Lower lobe of right lung (tissue), 2 donors: Measurements from ENCODE around the gene PHLPP1. TPM values are rescaled to one million over a fixed set of nuclear protein-coding genes. Genes with fewer than 3 reads are reported as not detected.

ENCODE experiments used
- ATAC-seq, 2 donors: fragments of 200-7000 bp; cut with Tn5 transposase; one replicate each; pipeline ENCODE4 v1.9.1; 2020 to 2022; ENCODE audit warnings: mild to moderate bottlenecking in 2 of 2, moderate library complexity in 2 of 2
- DNase-seq: peaks from one replicate; pipeline ENCODE4 v3.0.0-alpha.2; 2020
- H3K27ac ChIP-seq: fragments of 200-600 bp; one replicate; pipeline ENCODE4 v1.8.0; 2022
- H3K27me3 ChIP-seq: fragments of 200-600 bp; one replicate; pipeline ENCODE4 v1.8.0; 2022; ENCODE audit warnings: low read depth
- H3K36me3 ChIP-seq: fragments of 200-600 bp; one replicate; pipeline ENCODE4 v1.8.0; 2022; ENCODE audit warnings: mild to moderate bottlenecking
- H3K4me1 ChIP-seq: fragments of 200-600 bp; one replicate; pipeline ENCODE4 v1.8.0; 2022
- H3K4me3 ChIP-seq: fragments of 200-600 bp; one replicate; pipeline ENCODE4 v1.8.0; 2022; ENCODE audit warnings: mild to moderate bottlenecking
- H3K9me3 ChIP-seq: fragments of 200-600 bp; one replicate; pipeline ENCODE4 v1.8.0; 2022
- intact Hi-C: fragments of 100-400 bp; cut with DNase I; formaldehyde crosslinking; loops from one replicate; pipeline ENCODE4 v1.11.0; 2022
- total RNA-seq: library from RNA; stranded (reverse); fragmentation: NEBNext Ultra II Directional; extraction: Animal tissue kit (Norgen Biotek cat#: 25700); gene quantifications from one replicate; pipeline ENCODE4 v1.2.1, GENCODE V29; 2021
- TF ChIP-seq, protein P1 (sequence below): fragments of 200-600 bp; IDR thresholded peaks from one replicate; pipeline ENCODE4 v1.8.0; 2022; ENCODE audit warnings: antibody characterized with exemption, mild to moderate bottlenecking
- donor health status: DM: no; HTN: yes; CAD: no; lungs with severe emphysema.

PHLPP1 gene
- total RNA-seq, 1 donor from 2014 or later, result 12.6 TPM

DNA sequence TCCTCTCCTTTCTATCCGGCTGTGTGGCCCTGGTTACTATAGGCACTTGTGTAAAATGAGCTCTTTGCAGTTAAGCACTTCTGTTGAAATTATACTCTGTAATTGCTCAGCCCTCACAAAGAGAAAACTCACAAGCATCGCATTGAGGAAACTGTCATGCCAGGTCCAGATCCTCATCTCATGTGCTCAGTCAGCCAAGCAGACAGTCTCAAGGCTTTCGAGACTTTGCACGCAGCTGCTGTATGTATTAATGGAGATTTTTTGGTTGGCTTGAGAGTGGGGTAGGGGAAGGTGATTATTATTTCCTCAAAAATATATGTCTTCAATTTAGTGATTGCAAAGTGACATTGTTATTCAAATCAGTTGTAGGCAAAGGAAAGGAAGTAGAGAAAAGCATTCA is 33.0 kb upstream of the PHLPP1 start:
- Histone ChIP-seq H3K9me3 (no peaks in the 10 kb centered on the region), H3K4me1 (no peaks in the 10 kb centered on the region), H3K36me3 (no peaks in the 10 kb centered on the region), H3K27ac (no peak overlapping the region), H3K4me3 (no peak overlapping the region), H3K27me3 (no peaks in the 10 kb centered on the region)
- intact Hi-C loops, result no loop called here
- no peak for DNase-seq
- TF ChIP-seq, protein P1, sequence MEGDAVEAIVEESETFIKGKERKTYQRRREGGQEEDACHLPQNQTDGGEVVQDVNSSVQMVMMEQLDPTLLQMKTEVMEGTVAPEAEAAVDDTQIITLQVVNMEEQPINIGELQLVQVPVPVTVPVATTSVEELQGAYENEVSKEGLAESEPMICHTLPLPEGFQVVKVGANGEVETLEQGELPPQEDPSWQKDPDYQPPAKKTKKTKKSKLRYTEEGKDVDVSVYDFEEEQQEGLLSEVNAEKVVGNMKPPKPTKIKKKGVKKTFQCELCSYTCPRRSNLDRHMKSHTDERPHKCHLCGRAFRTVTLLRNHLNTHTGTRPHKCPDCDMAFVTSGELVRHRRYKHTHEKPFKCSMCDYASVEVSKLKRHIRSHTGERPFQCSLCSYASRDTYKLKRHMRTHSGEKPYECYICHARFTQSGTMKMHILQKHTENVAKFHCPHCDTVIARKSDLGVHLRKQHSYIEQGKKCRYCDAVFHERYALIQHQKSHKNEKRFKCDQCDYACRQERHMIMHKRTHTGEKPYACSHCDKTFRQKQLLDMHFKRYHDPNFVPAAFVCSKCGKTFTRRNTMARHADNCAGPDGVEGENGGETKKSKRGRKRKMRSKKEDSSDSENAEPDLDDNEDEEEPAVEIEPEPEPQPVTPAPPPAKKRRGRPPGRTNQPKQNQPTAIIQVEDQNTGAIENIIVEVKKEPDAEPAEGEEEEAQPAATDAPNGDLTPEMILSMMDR, result no peak
- no peak for ATAC-seq

DNA sequence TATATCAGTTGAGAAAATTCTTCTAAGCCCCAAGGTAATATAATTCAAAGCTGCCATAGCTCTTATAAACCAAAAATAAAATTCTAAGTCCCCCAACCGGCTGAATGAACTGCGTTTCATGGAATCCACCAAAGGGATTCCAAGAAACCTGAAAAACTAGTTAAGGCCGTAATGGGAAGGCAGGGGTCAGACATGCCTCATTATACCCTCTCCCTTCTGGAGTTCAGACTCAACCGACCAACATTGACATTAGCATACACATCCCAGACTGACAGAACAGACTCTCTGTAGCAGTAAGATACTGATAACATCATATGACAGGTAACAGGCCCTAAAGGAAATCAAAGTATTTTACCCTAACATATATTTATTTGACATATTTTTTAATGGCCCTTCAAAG is 31.4 kb upstream of the PHLPP1 start:
- no peak overlapping the region for H3K4me3 ChIP-seq
- no peaks in the 10 kb centered on the region for H3K27me3 ChIP-seq
- intact Hi-C loops, result no loop called here
- no peaks in the 10 kb centered on the region for H3K36me3 ChIP-seq
- DNase-seq, result no peak
- TF ChIP-seq, protein P1, result no peak
- peaks cover 3% of the 10 kb centered on the region for H3K9me3 ChIP-seq
- H3K27ac ChIP-seq, result no peak overlapping the region
- no peak for ATAC-seq
- H3K4me1 ChIP-seq, result no peaks in the 10 kb centered on the region

DNA sequence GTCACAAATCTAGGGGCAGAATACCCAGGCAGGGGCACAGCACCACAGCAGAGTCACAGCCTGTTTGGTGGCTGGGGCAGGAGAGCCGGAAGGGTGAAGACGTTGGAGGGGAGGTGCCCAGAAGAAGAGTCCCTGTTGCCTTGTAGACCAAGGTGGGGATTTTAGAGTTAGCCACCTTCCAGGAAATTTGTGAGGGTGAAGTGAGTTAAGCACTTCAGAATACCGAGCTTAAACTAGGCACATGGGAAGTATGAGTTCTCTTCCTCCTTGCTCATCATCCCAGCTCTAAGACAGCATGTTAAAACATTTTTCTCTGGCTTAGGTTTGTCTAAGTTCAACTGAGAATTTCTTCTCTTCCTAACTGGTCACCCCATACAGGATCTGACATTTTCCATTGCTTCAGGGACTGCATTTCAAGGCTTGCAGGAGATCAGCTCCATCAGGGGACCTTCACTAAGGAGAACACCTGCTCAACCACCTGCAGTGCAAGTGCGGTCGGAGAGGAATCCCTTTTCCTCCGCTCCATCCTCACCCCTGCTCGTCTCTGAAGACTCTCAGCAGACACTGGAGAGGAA is 26.5 kb upstream of the PHLPP1 start:
- ATAC-seq (no peak), DNase-seq (no peak)
- intact Hi-C loops, result no loop called here
- no peak overlapping the region for H3K27ac ChIP-seq
- peaks cover 3% of the 10 kb centered on the region for H3K9me3 ChIP-seq
- no peaks in the 10 kb centered on the region for H3K4me1 ChIP-seq
- H3K36me3 ChIP-seq, result no peaks in the 10 kb centered on the region
- H3K4me3 ChIP-seq, result no peak overlapping the region
- TF ChIP-seq, protein P1, result no peak
- H3K27me3 ChIP-seq, result no peaks in the 10 kb centered on the region

DNA sequence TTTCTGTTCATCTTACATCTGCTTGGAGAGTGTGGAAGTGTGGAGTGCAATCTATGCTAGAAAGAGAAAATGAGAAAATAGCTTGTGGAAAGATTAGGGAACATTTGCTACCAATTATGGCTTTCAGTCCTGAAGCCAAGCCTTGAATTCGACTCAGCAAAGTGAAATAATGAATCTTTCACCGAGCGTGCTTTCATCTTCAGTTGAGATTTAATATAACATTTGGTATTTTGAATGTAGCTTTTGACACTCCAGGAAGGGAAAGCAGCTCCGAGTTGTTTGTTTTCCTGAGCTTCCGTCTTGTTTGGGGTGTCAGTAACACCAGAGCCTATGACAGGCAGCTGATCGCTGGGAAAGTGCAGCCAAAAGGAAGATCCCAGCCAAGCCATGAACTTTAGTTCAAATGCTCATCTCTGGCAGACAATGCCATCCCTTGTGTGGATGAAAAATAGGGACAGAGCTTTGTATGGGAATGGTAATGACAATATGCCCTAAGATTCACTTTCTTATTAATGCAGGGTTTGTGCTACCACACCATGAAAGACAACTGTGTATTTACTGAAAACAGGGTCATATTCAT is 25.0 kb upstream of the PHLPP1 start:
- Histone ChIP-seq H3K4me3 (no peak overlapping the region), H3K9me3 (peaks cover 3% of the 10 kb centered on the region), H3K36me3 (no peaks in the 10 kb centered on the region), H3K27ac (no peak overlapping the region), H3K4me1 (no peaks in the 10 kb centered on the region), H3K27me3 (no peaks in the 10 kb centered on the region)
- DNase-seq (no peak), ATAC-seq (no peak)
- TF ChIP-seq, protein P1, result no peak
- intact Hi-C loops, result no loop called here

DNA sequence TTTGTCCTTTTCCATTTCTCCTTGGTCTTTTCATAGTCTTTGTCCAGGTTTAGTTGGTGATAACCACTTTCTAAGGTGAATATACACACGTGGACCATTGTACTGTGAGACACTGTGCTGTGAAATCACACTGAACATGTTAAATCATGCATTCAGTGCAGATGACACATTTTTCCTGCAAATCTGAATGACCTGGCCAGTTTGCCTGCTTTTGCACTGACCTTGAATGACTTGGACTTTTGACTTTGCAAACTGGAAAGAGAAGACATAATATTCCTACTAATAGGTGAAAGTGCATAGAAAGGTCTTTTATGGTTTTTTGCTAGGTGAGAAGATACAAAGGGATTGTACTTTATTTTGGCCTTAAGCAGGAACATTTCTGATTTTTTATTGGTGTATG is 21.7 kb upstream of the PHLPP1 start:
- DNase-seq, result no peak
- TF ChIP-seq, protein P1, result no peak
- no peak overlapping the region for H3K27ac ChIP-seq
- peaks cover 2% of the 10 kb centered on the region for H3K9me3 ChIP-seq
- no peaks in the 10 kb centered on the region for H3K27me3 ChIP-seq
- ATAC-seq, result no peak
- H3K36me3 ChIP-seq, result no peaks in the 10 kb centered on the region
- no peak overlapping the region for H3K4me3 ChIP-seq
- intact Hi-C loops, result no loop called here
- no peaks in the 10 kb centered on the region for H3K4me1 ChIP-seq
